ENCODE measurements around the gene APH1B. TPM values are rescaled to one million over a fixed set of nuclear protein-coding genes. Genes with fewer than 3 reads are reported as not detected.

APH1B gene
- total and polyA plus RNA-seq, 9 of the 15 experiments (the other 6 are each of a cell fraction or from before 2014, with no cell fraction given): 5.1 to 9.7 (median 7.0) TPM

GRCh38 chr15:63313825-63314224 lies 36.4 kb downstream of the APH1B start:
- Histone ChIP-seq H3K4me3 (no peak overlapping the region), H3K9ac (ENCODE audit: insufficient read depth in 1 of 2, low read depth in 2 of 2, low read length in 2 of 2) (no peak overlapping the region), H3K4me2 (ENCODE audit: insufficient read depth, low read length) (no peak overlapping the region), H3K27me3 (ENCODE audit: control insufficient read depth in 2 of 2, insufficient read depth in 2 of 2, low read length in 2 of 2) (no peaks in the 10 kb centered on the region), H2AFZ (ENCODE audit: low read depth, low read length) (no peak overlapping the region), H3K4me1 (replicated peaks in 1 of 2; ENCODE audit: control insufficient read depth in 2 of 2, insufficient read depth in 2 of 2, low read length in 2 of 2) (no peaks in the 10 kb centered on the region), H4K20me1 (replicated peaks; ENCODE audit: control insufficient read depth, insufficient read depth, low read length) (no peaks in the 10 kb centered on the region), H3K27ac (ENCODE audit: extremely low read depth, low read depth, low read length) (no peak overlapping the region), H3K79me2 (ENCODE audit: control insufficient read depth, insufficient read depth, low read length) (no peaks in the 10 kb centered on the region), H3K36me3 (ENCODE audit: control insufficient read depth, insufficient read depth, low read length) (no peaks in the 10 kb centered on the region), H3K9me3 (replicated peaks; ENCODE audit: control insufficient read depth, insufficient read depth, low read depth, low read length) (no peaks in the 10 kb centered on the region), H3K9me1 (ENCODE audit: control insufficient read depth, insufficient read depth, low read length) (no peaks in the 10 kb centered on the region)
- ATAC-seq: no peak
- no peak for TF ChIP-seq RAD51 (IDR thresholded peaks at IDR 0.05; ENCODE audit: borderline replicate concordance, low read depth)
- TF ChIP-seq TBL1XR1 (IDR thresholded peaks at IDR 0.05; ENCODE audit: low read length in 2 of 2): no peak
- TF ChIP-seq ZFP1 (CRISPR knock-in tag; IDR thresholded peaks at IDR 0.05): no peak
- no peak for TF ChIP-seq LEF1 (IDR thresholded peaks at IDR 0.05)
- TF ChIP-seq HMG20B (CRISPR knock-in tag; IDR thresholded peaks at IDR 0.05): no peak
- TF ChIP-seq BCL6 (CRISPR knock-in tag; IDR thresholded peaks at IDR 0.05): no peak
- DNase-seq (ENCODE audit: extremely low read depth in 1 of 4, low spot score in 3 of 4): no peak
- no peak for FAIRE-seq
- ChIA-PET POLR2A (interaction anchor here (0.6 kb wide), 1 partner anchor 22 kb away, joined by 3 read pairs; no protein-coding TSS in a partner anchor), CTCF (ENCODE audit: low intra/inter-chr PET ratio) (no interaction called here)
- intact Hi-C loops (cut with micrococcal nuclease) (no loop called here), in situ Hi-C loops (cut with MboI) (no loop called here)
- BruUV-seq (replicated peaks): no TSS peak
- 3% methylated on average over 4 of the region's 4 CpGs for WGBS (ENCODE audit: insufficient coverage, low coverage, missing lambda C conversion rate)

GRCh38 chr15:63314409-63314808 lies 37.0 kb downstream of the APH1B start:
- in situ Hi-C loops (cut with MboI) (no loop called here), intact Hi-C loops (cut with micrococcal nuclease) (no loop called here)
- BruUV-seq (replicated peaks): no TSS peak
- TF ChIP-seq NCOA2 (IDR thresholded peaks at IDR 0.05; ENCODE audit: partially characterized antibody in 2 of 2): peak in 1 of 2 experiments; percentile 18
- no peak for TF ChIP-seq MCM3 (IDR thresholded peaks at IDR 0.05)
- no peaks in the 10 kb centered on the region for H3K4me1 ChIP-seq (replicated peaks in 1 of 2; ENCODE audit: control insufficient read depth in 2 of 2, insufficient read depth in 2 of 2, low read length in 2 of 2)
- H3K36me3 ChIP-seq (ENCODE audit: control insufficient read depth, insufficient read depth, low read length): no peaks in the 10 kb centered on the region
- ChIA-PET CTCF (ENCODE audit: low intra/inter-chr PET ratio) (no interaction called here), POLR2A (interaction anchor here (0.6 kb wide), 1 partner anchor 23 kb away, joined by 3 read pairs; no protein-coding TSS in a partner anchor)
- no peak overlapping the region for H3K4me2 ChIP-seq (ENCODE audit: insufficient read depth, low read length)
- H3K27me3 ChIP-seq (ENCODE audit: control insufficient read depth in 2 of 2, insufficient read depth in 2 of 2, low read length in 2 of 2): no peaks in the 10 kb centered on the region
- H2AFZ ChIP-seq (ENCODE audit: low read depth, low read length): no peak overlapping the region
- FAIRE-seq: no peak
- no peak overlapping the region for H3K27ac ChIP-seq (ENCODE audit: extremely low read depth, low read depth, low read length)
- H3K9me3 ChIP-seq (replicated peaks; ENCODE audit: control insufficient read depth, insufficient read depth, low read depth, low read length): no peaks in the 10 kb centered on the region
- no peaks in the 10 kb centered on the region for H3K79me2 ChIP-seq (ENCODE audit: control insufficient read depth, insufficient read depth, low read length)
- H3K9me1 ChIP-seq (ENCODE audit: control insufficient read depth, insufficient read depth, low read length): no peaks in the 10 kb centered on the region
- no peak overlapping the region for H3K4me3 ChIP-seq
- no peaks in the 10 kb centered on the region for H4K20me1 ChIP-seq (replicated peaks; ENCODE audit: control insufficient read depth, insufficient read depth, low read length)
- 6% methylated on average over 2 of the region's 2 CpGs for WGBS (ENCODE audit: insufficient coverage, low coverage, missing lambda C conversion rate)
- no peak overlapping the region for H3K9ac ChIP-seq (ENCODE audit: insufficient read depth in 1 of 2, low read depth in 2 of 2, low read length in 2 of 2)
- DNase-seq (ENCODE audit: extremely low read depth in 1 of 4, low spot score in 3 of 4): no peak
- no peak for ATAC-seq
